Hepatocyte (in vitro differentiated cells): ENCODE results near the gene CEP131.

ENCODE experiments used
- CTCF ChIP-seq: fragments of 200-600 bp; sonication (generic); IDR thresholded peaks from 2 replicates; pipeline ENCODE4 v1.5.1; 2016; ENCODE audit warnings: antibody characterized with exemption, mild to moderate bottlenecking; ENCODE audit not compliant: poor library complexity
- EZH2 ChIP-seq: fragments of 200-600 bp; sonication (generic); IDR thresholded peaks from 2 replicates; pipeline ENCODE4 v1.6.1; 2016; ENCODE audit warnings: antibody characterized with exemption, mild to moderate bottlenecking, borderline replicate concordance

- no peak for TF ChIP-seq CTCF
- no peak for TF ChIP-seq EZH2
These were observed 38.3 kb upstream of the CEP131 start for GRCh38 chr17:81261096-81261495.
